Measurements from ENCODE around the gene CACNA2D3.

- TF ChIP-seq POLR2AphosphoS5 (IDR thresholded peaks at IDR 0.05; ENCODE audit: borderline replicate concordance, low read depth, low read length) (no peak), EZH2 (IDR thresholded peaks at IDR 0.05) (no peak), FOXP2 (optimal IDR thresholded peaks at IDR 0.05; ENCODE audit: control extremely low read depth, extremely low read length, insufficient read depth) (no peak)
These were observed 624.4 kb downstream of the CACNA2D3 start for GRCh38 chr3:54746722-54747121.
